HCT116 (cell line): ENCODE data around the gene GPT2.

Experiments
- CTCF ChIP-seq, 3 experiments: fragments of 200-600 bp in 1 of 3; sonication (generic) in 1 of 3; IDR thresholded peaks in 2 of 3; conservative IDR thresholded peaks in 1 of 3; 2 replicates each; pipeline ENCODE4 v1.5.1; 2012 to 2017; ENCODE audit warnings: low read depth in 2 of 3, low read length in 2 of 3, antibody characterized with exemption in 1 of 3, borderline replicate concordance in 1 of 3, control low read depth in 1 of 3, mild to moderate bottlenecking in 1 of 3, mixed read lengths in 1 of 3, mixed run types in 1 of 3, moderate library complexity in 1 of 3; ENCODE audit not compliant: insufficient read depth in 1 of 3
- EZH2 ChIP-seq: fragments of 200-600 bp; sonication (generic); IDR thresholded peaks from 2 replicates; pipeline ENCODE4 v1.6.1; 2017; ENCODE audit warnings: antibody characterized with exemption, mixed run types
- EZH2phosphoT487 ChIP-seq: fragments of 200-600 bp; IDR thresholded peaks from 2 replicates; pipeline ENCODE4 v1.6.1; 2018; ENCODE audit warnings: antibody characterized with exemption, borderline replicate concordance
- JUND ChIP-seq: IDR thresholded peaks from 2 replicates; pipeline ENCODE4 v1.6.1; 2012
- POLR2A ChIP-seq: IDR thresholded peaks from 2 replicates; pipeline ENCODE4 v1.7.0; 2011; ENCODE audit warnings: borderline replicate concordance; ENCODE audit not compliant: insufficient read depth, insufficient read length; ENCODE audit errors: extremely low read depth
- POLR2AphosphoS5 ChIP-seq: IDR thresholded peaks from 2 replicates; pipeline ENCODE4 v1.6.1; 2011; ENCODE audit warnings: mild to moderate bottlenecking, low read depth, low read length, moderate library complexity
- RAD21 ChIP-seq: IDR thresholded peaks from 2 replicates; pipeline ENCODE4 v1.6.1; 2012; ENCODE audit warnings: low read depth, mild to moderate bottlenecking
- ZNF274 ChIP-seq: fragments of 200-500 bp; sonication (Bioruptor generic); IDR thresholded peaks from 2 replicates; pipeline ENCODE4 v1.6.1; 2014; ENCODE audit warnings: mild to moderate bottlenecking, low read depth, low read length, inconsistent platforms

- TF ChIP-seq POLR2AphosphoS5: no peak
- no peak for TF ChIP-seq CTCF (IDR thresholded peaks at IDR 0.05 in 2 of 3, conservative IDR thresholded peaks at IDR 0.05 in 1 of 3; ENCODE audit: borderline replicate concordance in 1 of 3, insufficient read depth in 1 of 3, low read depth in 2 of 3, low read length in 2 of 3)
- no peak for TF ChIP-seq ZNF274
- TF ChIP-seq EZH2phosphoT487: no peak
- TF ChIP-seq JUND: no peak
- TF ChIP-seq POLR2A: no peak
- TF ChIP-seq EZH2: no peak
- no peak for TF ChIP-seq RAD21
Observed at GRCh38 chr16:46930861-46931260, 46.7 kb downstream of the GPT2 start.
